Breast epithelium (tissue), 4 donors: Measurements from ENCODE around the gene ZNF385A. TPM values are rescaled to one million over a fixed set of nuclear protein-coding genes. Genes with fewer than 3 reads are reported as not detected.

Experiments
- DNase-seq, 2 donors: peaks; one replicate each; pipeline ENCODE4 v3.0.0-alpha.2; 2019; ENCODE audit warnings: low spot score in 2 of 2
- H3K27ac ChIP-seq, 2 donors: fragments of 200-600 bp; sonication (generic) in 1 of 2; one replicate each; pipeline ENCODE4 v1.5.1; 2016 to 2019; ENCODE audit warnings: mild to moderate bottlenecking in 1 of 2
- H3K27me3 ChIP-seq, 2 donors: fragments of 200-600 bp; sonication (generic) in 1 of 2; one replicate each; pipeline versions ENCODE4 v1.5.1 to v1.6.0; 2017 to 2019; ENCODE audit warnings: control low read depth in 1 of 2, mild to moderate bottlenecking in 1 of 2
- H3K36me3 ChIP-seq: fragments of 200-600 bp; one replicate; pipeline ENCODE4 v1.5.1; 2019
- H3K4me1 ChIP-seq, 2 donors: fragments of 200-600 bp; sonication (generic); one replicate each; pipeline ENCODE4 v1.5.1; 2016 to 2019; ENCODE audit warnings: control low read depth in 1 of 2
- H3K4me3 ChIP-seq, 3 donors: fragments of 200-600 bp; sonication (generic); 1 replicate in 2 of 3; 2 replicates in 1 of 3; pipeline ENCODE4 v1.5.1; 2016 to 2019; ENCODE audit warnings: mild to moderate bottlenecking in 3 of 3, moderate library complexity in 2 of 3
- H3K9me3 ChIP-seq, 2 donors: fragments of 200-600 bp; sonication (generic) in 1 of 2; one replicate each; pipeline ENCODE4 v1.5.1; 2016 to 2019; ENCODE audit warnings: control low read depth in 1 of 2
- POLR2A ChIP-seq: fragments of 450-650 bp; IDR thresholded peaks from one replicate; pipeline ENCODE4 v1.6.1; 2016; ENCODE audit warnings: antibody characterized with exemption, mild to moderate bottlenecking, moderate library complexity
- POLR2AphosphoS5 ChIP-seq, 3 donors: sonication (generic); formaldehyde crosslinking; IDR thresholded peaks; one replicate each; pipeline ENCODE4 v1.6.1; 2017; ENCODE audit warnings: antibody characterized with exemption in 3 of 3
- intact Hi-C: fragments of 100-400 bp; cut with DNase I; formaldehyde crosslinking; loops from one replicate; pipeline ENCODE4 v1.15.1; 2023; ENCODE audit warnings: low total_unique reads
- total RNA-seq, 3 donors: library from RNA; depleted of rRNA; stranded (reverse); fragments of >200 nt; gene quantifications; one replicate each; pipeline ENCODE4 v1.1.0, GENCODE V29; 2016
- TF ChIP-seq, protein P1 (sequence below), 3 donors: fragments of 450-650 bp; IDR thresholded peaks; one replicate each; pipeline ENCODE4 v1.5.1; 2016 to 2017; ENCODE audit warnings: antibody characterized with exemption in 3 of 3, mild to moderate bottlenecking in 3 of 3, moderate library complexity in 3 of 3

The ZNF385A gene
- total RNA-seq, 3 donors from 2014 or later: 8.9 to 18.4 (median 10.5) TPM

DNA sequence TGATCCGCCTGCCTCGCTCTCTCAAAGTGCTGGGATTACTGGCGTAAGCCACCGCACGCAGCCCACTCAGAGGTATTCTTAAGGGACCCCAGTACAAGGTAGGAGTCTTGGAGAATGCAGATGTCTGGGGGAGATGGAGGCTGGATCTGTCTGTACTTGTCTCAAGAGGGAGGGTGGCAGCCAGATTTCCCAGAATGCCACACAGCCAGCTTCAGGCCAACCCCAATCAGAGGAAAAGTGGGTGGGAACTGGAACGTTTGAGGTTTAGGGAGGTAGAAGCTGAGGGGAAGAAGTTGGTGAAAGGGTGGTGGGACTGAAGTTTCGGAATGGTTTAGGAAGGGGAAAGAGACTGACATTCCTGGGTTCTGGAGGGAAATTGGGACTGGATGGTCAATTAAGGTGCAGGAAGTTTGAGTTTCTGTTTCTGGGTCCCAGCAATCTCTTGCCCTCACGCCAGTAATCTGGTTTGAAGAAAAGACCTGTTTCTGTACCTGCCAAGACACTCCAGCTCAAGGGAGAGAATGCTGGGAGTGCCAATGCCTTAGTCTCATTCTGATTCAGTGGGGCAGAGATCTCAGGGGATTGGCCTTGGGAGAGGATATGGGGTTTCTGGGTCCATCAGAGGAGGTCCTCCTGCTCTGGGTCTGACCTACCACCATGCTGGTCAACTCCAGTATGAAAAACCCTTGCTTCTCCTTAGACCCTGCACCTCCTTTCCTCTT lies 8.1 kb upstream of the ZNF385A start:
- H3K9me3 ChIP-seq: no peaks in the 10 kb centered on the region
- peak in 1 of 2 donors; percentile 62 for DNase-seq
- H3K27me3 ChIP-seq: no peaks in the 10 kb centered on the region
- H3K4me3 ChIP-seq: peak overlapping the region in 2 of 3 donors; percentile 23 to 74
- TF ChIP-seq, protein P1, sequence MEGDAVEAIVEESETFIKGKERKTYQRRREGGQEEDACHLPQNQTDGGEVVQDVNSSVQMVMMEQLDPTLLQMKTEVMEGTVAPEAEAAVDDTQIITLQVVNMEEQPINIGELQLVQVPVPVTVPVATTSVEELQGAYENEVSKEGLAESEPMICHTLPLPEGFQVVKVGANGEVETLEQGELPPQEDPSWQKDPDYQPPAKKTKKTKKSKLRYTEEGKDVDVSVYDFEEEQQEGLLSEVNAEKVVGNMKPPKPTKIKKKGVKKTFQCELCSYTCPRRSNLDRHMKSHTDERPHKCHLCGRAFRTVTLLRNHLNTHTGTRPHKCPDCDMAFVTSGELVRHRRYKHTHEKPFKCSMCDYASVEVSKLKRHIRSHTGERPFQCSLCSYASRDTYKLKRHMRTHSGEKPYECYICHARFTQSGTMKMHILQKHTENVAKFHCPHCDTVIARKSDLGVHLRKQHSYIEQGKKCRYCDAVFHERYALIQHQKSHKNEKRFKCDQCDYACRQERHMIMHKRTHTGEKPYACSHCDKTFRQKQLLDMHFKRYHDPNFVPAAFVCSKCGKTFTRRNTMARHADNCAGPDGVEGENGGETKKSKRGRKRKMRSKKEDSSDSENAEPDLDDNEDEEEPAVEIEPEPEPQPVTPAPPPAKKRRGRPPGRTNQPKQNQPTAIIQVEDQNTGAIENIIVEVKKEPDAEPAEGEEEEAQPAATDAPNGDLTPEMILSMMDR (IDR thresholded peaks at IDR 0.05): no peak
- TF ChIP-seq POLR2AphosphoS5 (IDR thresholded peaks at IDR 0.05) (no peak), POLR2A (no peak)
- intact Hi-C loops: no loop called here
- H3K27ac ChIP-seq: peak overlapping the region; percentile 10 to 30
- H3K36me3 ChIP-seq: no peaks in the 10 kb centered on the region
- H3K4me1 ChIP-seq: peaks cover 0 to 9% of the 10 kb centered on the region in 2 donors

GRCh38 chr12:54390668-54391551 lies 6.4 kb upstream of the ZNF385A start:
- TF ChIP-seq, protein P1 (IDR thresholded peaks at IDR 0.05): no peak
- TF ChIP-seq POLR2AphosphoS5 (IDR thresholded peaks at IDR 0.05) (no peak), POLR2A (no peak)
- H3K4me1 ChIP-seq: peaks cover 0 to 10% of the 10 kb centered on the region in 2 donors
- intact Hi-C loops: no loop called here
- H3K9me3 ChIP-seq: no peaks in the 10 kb centered on the region
- DNase-seq: peak; percentile 71 to 75
- no peaks in the 10 kb centered on the region for H3K27me3 ChIP-seq
- H3K27ac ChIP-seq: peak overlapping the region; percentile 83 to 90
- H3K4me3 ChIP-seq: peak overlapping the region; percentile 33 to 74 (median 68)
- no peaks in the 10 kb centered on the region for H3K36me3 ChIP-seq

- no peak for DNase-seq
- TF ChIP-seq, protein P1 (IDR thresholded peaks at IDR 0.05): no peak
- no peak for TF ChIP-seq POLR2AphosphoS5 (IDR thresholded peaks at IDR 0.05)
- TF ChIP-seq POLR2A: no peak
- Histone ChIP-seq H3K9me3 (no peaks in the 10 kb centered on the region), H3K27me3 (no peaks in the 10 kb centered on the region), H3K4me3 (peak overlapping the region in 2 of 3 donors; percentile 68 to 74), H3K36me3 (no peaks in the 10 kb centered on the region), H3K4me1 (peaks cover 0 to 10% of the 10 kb centered on the region in 2 donors), H3K27ac (peak overlapping the region; percentile 83 to 90)
- intact Hi-C loops: no loop called here
Measured at GRCh38 chr12:54390176-54390667, 5.7 kb upstream of the ZNF385A start.

DNA sequence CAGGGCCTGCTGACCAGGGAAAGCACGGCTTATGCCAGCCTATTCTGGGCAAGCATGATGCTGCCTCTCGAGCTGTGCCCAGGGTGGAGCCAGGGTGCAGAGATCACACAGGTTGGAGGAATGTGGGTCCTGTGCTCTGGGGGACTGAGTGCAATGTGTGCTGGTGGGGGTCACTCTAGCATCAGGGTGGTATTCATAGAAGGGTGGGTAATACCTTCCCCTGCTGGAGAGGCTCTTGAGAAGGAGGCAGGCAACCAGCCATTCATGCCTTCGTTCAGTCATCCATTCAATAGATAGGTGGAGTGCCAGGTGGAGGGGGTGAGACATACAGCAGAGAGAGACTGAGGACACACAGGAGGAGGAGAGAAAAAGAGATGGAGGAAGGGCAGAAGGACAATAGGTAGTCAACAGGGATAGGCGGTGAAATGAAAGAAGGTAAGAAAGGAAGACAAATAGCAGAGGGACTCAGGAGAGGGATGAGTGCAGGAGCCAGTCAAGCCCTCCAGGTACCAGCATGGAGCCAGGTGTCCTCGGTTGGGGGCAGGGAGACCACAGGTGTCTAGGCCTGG lies 5.2 kb upstream of the ZNF385A start:
- Histone ChIP-seq H3K27ac (peak overlapping the region; percentile 83 to 90), H3K4me3 (peak overlapping the region in 2 of 3 donors; percentile 68 to 74), H3K4me1 (peaks cover 0 to 10% of the 10 kb centered on the region in 2 donors), H3K27me3 (no peaks in the 10 kb centered on the region), H3K36me3 (no peaks in the 10 kb centered on the region), H3K9me3 (no peaks in the 10 kb centered on the region)
- DNase-seq: no peak
- intact Hi-C loops: no loop called here
- TF ChIP-seq, protein P1 (IDR thresholded peaks at IDR 0.05): no peak
- no peak for TF ChIP-seq POLR2AphosphoS5 (IDR thresholded peaks at IDR 0.05)
